Middle frontal gyrus (tissue), 1 donor: ENCODE results near the gene HIVEP2.

Experiments
- DNase-seq: peaks from one replicate; pipeline ENCODE4 v3.0.0-alpha.2; 2015; ENCODE audit warnings: low spot score; ENCODE audit errors: extremely low spot score

Gene HIVEP2

DNA sequence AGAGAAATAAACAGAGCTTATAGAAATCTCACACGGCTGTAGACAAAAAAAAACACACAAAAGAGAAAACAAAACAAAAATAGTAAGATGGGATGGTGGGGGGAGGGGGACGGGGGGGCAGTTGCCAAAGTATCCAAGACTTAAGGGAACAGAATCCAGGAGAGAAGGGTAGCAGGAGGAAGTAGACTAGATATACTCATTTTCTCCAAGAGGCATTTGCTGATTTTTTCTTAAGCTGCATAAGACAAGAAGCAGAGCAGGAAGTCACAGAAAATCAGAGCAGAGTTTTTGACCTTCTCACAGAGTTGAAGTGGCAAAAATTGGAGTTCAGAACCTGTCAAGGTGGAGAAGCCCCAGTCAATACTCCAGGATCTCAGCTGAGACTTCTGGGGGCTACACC is 237.7 kb downstream of the HIVEP2 start:
- DNase-seq: no peak

- no peak for DNase-seq
Observed at GRCh38 chr6:142706210-142706609, 238.8 kb downstream of the HIVEP2 start.

DNA sequence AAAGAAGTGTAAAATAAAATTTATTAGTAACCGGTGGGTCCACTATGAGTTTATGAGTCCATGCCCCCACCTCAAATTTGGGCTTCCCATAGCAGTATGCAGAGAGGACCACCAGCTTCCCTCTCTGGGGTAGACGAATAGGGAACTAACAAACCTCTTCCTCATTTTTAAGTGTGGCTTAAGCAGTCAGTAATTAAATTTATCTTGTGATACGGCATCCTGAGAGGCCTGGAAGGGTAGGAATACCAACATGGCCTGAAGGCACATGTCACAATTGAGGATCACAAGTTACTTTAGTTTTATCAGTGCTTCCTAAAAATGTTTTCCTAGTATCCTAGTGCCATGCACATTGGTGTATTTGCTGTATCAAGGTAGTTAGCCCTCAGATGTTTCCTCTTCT is 239.9 kb downstream of the HIVEP2 start:
- no peak for DNase-seq

DNA sequence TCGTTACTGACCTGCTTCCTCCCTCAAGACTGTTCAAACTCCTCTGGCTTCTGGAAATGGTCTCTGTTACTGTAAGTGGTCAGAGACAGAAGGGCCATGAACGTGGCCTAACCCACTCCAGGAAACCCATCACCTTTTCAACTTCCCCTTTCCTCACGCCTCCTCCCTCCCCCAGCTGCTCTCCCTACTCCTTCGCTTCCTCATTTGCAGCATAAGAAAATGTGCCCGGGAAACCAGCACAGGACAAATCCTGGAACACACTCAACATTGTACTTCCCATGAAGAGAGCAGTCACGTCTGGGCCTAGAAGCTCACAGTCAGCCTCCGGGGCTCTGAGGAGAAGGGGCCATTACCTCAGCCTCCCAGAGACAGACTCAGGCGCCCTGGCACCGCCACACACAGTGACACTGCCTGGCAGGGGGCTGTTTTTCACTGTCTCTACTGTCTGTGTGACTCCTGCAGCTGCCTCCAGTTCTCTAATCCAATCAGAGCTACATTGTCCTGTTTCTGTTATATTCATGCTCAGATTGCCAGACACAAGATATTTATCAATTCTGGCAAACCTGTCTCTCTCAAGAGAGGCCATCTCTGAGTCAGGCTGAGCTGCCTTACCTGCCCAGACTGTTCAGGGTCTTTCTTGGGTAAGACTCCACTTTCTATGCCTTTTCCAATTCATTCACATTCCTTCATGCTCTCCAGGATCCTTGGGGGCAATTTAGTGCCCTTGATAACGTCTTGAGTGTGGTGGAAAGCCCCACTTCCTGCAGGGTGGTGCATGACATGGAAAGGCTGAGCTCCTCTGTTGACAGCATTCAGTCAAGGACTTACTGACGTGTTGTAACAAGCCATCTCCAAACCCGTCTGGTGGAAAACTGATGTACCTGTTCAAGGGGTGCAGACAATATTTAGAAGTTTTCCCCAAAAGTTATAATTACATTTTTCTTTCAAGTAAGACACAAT is 242.2 kb downstream of the HIVEP2 start:
- no peak for DNase-seq
